Suppressor macrophage (primary cell): Measurements from ENCODE around the gene WNT1.
A peak's percentile ranks its signal among the peaks of the same experiment; 100 is the strongest.

Experiments used
- DNase-seq, 4 experiments: peaks; one replicate each; pipeline ENCODE4 v3.0.0-alpha.2; 2020 to 2022

The WNT1 gene

DNA sequence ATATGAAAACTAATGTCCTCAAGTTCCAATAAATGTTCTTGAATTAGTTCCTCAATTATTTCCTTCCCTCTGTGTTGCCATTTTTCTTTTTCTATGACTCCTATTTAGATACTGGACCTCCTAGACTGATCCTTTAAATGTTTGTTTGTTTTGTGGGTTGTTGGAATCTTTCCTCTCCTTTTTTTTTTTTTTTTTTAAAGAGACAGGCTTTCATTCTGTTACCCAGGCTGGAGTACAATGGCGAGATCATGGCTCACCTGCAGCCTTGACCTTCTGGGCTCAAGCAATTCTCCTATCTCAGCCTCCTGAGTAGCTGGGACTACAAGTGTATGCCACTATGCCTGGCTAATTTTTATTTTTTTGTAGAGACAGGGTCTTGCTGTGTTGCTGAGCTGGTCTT lies 30.8 kb downstream of the WNT1 start:
- DNase-seq, result no peak

GRCh38 chr12:49010092-49010668 lies 32.1 kb downstream of the WNT1 start:
- DNase-seq, result no peak

GRCh38 chr12:49012739-49013138 lies 34.6 kb downstream of the WNT1 start:
- no peak for DNase-seq

GRCh38 chr12:49013428-49013827 lies 35.3 kb downstream of the WNT1 start:
- no peak for DNase-seq

DNA sequence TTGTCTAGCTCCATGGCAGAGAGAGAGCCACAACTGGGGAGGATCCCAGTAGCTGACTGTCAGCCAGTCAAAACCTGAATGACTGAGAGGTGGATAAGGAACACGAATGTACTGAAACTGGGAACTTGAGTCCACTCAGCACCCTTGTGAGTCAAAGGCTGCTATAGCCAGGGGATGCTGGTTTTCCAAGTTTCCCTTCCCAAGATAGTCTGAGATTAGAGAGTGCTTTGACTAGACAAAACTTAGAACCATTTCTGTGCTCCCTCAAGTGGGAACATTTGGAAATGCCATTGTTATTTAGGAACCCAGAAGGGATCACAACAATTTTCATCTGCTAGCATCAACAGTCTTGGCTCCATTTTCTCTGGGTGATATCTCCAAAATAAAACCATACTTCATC lies 36.4 kb downstream of the WNT1 start:
- no peak for DNase-seq

GRCh38 chr12:49015196-49015595 lies 37.1 kb downstream of the WNT1 start:
- DNase-seq, result no peak

- peak; percentile 63 to 83 (median 78) for DNase-seq
Observed at GRCh38 chr12:49017891-49018260, 39.8 kb downstream of the WNT1 start.

DNA sequence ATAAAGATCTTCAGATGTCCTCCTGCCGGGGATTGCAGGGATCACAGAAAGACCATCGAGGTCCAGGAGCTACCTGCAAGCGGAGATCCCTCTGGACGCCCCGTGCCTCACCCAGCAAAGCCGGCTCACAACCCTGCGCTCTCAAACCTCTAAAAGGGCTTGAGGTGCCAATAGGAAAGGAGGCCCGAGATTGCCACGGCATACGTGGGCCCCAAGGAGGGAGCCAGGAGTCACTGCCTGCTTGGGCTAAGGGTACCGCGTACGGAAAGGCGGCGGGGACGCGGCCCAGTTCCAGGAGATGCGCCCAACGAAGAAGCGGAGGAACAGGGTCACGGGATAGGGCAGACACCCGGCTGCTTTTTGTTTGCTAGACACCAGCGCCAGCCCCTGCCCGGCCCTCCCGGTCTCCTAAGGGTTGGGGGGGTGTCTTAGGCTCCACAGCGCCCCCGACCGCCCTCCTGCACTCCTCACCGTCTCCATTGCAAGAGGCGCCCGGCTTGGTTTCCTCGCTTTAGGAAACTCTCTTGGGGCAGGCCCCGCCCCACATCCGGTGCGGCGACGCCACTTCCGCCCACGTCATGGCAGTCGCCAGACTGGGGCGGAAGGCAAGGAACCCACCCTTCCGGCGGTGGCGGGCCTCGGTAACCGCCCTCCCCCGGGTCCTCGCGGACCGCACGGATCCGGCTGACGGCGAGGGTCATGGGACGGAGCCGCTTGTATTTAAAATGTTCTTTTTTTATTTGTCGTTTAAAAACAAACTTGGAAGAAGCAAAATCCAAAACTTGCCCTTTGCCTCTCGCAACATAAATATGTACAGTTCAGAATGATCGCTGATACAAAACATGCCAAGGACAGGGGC lies 40.4 kb downstream of the WNT1 start, which contains the start of gene PRKAG1:
Gene PRKAG1, minus strand, starts transcription at position 516 of the 859 bp plus-strand sequence. Its CDS starts 36 bp downstream, at position 480.
- DNase-seq, result peak; percentile 98 to 99 (median 99)

DNA sequence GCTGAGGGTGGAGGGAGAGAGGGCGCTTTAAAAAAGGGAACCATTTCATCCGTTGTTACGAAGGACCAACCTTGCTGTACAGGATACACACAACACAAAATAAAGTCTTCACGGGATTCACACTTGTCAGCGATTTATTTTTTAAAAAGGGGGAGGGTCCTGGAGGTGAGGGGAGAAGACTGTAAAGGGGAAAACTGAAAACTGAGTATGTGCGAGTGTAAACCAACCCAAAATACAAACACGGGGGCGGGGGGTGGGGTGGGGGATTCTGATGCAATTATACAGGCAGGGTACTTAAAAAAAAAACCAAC lies 41.0 kb downstream of the WNT1 start:
- DNase-seq, result no peak

- DNase-seq, result peak; percentile 75 to 86 (median 82)
Observed at GRCh38 chr12:49019443-49020324, 41.6 kb downstream of the WNT1 start.

DNA sequence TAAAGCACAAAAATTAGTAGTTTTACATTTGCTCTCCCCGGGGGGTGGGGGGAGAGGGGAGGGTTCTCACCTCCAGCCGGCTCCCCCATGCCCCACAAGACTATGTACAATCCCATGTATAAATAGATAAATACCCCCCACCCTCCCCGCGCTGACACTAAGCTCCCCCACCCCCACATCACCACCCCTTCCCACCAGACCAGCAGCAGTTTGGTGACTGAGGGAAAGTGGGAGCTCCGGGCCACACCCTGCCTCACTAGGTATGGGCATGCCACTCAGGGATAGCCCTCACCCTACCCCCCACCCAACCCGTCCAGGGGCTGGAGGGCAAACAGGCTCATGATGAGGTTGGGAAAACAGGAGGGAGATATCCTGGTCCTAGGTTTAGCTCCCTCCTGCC lies 42.3 kb downstream of the WNT1 start:
- no peak for DNase-seq

DNA sequence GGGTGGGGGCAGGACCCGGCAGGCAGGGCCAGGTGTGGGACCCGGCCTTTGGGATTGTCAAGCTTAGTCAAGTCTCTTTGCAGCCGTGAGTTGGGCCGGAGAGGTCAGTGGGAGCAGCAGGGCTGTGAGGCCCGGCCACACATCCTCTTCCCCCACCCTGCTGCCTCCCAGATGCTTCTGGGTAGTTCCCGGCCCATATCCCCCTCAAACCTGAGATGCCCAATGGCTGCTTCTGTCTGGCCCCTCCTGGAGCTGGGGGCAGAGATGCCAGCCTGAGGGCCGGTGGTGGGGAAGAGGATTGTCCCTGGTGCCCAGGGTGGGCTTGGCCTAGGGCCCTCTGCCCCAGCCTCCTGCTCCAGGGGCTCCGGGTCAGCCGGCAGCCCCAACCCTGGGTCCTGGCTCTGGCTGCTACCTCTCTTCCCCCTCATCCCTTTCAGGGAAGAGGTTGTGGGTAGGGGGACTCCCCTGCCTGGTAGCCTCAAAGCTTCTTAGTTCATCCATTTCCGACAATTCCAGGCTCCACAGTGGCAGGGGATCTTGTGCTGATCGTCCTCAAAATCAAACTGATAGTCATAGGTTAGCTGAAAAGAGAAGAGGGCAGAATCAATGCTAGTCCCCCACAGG lies 43.3 kb downstream of the WNT1 start:
- no peak for DNase-seq

GRCh38 chr12:49022558-49023178 lies 44.5 kb downstream of the WNT1 start:
- DNase-seq, result no peak

DNA sequence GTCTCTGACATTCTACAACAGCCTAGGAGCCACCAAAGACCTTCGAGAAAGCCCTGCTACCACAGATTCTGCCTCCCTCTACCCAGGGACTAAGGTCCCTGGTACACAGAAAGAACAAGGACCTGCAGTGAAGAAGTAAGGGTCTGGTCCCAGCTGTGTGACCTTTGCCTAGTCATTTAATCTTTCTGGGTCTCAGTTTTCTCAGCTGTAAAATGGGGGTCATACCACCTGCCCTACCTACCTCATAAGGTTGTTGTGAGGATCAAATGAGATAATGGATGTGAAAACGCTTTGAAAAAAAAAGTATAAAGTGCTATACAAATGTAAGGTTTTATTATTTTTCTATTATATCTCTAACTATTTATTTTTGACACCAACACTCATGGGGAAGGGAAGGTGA lies 45.7 kb downstream of the WNT1 start:
- DNase-seq, result no peak

DNA sequence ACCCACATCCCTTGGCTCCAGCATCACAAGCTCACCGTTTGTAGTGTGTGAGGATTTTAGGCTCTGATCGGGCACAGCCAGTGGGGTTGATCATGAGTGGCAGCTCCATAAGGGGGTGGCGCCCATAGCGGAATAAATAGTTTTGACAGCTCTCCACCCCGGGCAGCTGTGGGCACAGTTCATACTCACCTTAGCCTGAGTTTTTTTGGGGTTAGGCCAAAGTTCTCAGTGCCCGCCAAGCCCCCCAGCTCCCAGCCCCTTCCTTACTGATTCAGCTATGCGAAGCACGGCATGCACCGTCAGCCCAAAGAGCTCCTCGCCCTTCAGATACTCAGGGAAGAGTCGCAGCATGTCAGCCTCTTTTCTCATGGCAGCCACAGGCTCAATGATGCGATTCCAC lies 46.4 kb downstream of the WNT1 start:
- no peak for DNase-seq

DNA sequence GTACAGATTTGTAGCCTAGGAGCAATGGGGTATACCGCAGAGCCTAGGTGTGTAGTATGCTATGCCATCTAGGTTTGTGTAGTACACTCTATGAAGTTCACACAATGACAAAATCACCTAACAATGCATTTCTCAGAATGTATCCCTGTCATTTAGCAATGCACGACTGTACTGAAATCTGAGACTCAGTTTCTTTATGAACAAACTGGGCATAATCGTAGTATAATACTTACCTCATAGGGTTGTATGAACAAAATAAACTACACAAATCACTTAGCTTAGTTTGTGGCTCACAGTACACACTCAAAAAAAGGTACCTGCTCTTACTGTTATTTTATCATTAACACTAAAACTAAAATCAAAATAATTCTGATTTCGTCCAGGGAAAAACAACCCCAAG lies 47.3 kb downstream of the WNT1 start:
- no peak for DNase-seq

- DNase-seq, result no peak
Observed at GRCh38 chr12:49026101-49026500, 48.0 kb downstream of the WNT1 start.

DNA sequence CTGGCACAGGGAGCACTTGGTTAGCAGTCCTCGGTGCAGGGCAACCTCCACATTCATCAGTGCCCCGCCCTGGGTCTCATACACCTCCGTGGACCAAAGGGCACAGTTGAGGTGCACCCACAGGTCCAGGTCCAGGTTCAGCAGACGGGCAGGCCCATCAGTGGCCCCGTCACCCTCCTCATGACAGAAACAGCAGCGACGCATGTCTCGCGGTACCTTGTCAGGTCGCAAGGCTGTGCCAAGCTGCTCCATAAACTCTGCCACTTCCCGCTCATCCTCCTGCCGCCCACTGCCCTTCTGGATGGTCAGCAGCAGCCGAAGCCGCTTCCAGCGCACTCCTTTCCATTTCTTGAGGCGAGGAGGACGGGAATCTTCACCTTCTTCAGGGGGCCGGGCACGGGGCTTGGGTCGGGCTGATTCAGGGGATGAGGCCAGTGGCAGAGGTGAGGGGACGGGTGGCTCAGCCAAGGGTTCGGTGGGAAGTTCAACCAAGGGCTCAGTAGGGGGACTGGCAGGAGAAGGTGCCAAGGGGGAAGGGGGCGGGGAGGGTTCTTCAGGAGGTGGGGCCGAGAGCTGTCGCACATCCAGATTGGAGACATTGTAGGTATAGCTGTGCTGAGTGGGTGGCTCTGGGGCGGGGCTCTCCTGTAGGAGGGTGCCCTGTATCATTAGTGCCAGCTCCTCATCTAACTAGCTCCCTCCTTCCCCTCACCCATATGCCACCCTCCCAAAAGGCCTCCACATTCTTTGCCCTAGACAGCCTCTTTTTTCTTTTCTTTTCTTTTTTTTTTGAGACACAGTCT lies 48.8 kb downstream of the WNT1 start:
- DNase-seq, result no peak

- DNase-seq, result peak; percentile 67 to 86 (median 74)
Observed at GRCh38 chr12:49027846-49028555, 49.9 kb downstream of the WNT1 start.

DNA sequence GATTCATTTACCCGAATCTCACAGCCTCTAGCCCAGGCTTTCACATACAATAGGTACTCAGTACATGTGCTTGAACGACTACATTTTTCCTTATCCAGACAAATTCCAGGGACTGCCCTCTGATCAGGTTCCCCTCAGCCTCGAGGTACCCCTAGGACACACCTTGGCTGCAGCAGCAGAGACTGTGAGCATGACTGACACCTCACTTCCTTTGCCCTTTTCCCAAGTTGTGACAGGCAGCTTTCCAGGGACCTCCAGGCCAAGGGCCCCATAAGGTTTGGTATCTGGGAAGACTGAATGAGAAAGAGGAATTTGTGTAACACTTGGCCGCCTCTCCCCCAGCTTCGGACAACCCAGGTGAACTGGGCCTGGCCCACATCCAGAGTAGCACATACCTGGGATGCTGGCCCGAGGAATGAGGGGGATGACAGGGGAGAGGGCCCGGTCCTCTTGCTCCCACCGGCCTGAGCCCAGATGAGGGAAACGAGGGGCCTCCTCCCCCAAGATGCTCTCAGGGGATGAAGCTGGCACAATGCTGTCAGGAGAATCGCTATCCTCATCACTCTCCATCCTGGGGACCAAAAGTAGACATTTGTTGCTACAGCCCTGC lies 50.6 kb downstream of the WNT1 start:
- DNase-seq, result no peak
